ENCODE results near the gene RAD1.
A peak's percentile ranks its signal among the peaks of the same experiment; 100 is the strongest.

Gene RAD1

DNA sequence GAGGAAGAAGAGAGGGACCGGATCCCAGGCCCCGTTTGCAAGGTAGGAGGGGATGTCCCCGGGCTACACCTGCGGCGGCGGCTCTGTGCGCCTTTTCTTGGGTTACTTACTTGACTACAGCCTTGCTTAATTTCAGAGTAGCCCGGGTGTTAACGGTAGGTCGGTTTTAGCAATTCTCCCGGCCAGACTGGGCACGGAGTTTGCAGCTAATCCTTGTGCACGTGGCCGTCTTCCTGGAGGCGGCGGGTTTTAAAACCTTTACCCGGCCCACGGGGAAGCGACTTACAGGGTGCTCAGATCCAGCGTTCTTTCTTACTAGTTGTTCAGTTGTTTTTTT, 520 bp upstream of the RAD1 start:
- no peak for DNase-seq (ENCODE audit: low spot score)

GRCh38 chr5:34914671-34915138, 599 bp downstream of the RAD1 start:
- no peak for DNase-seq (ENCODE audit: low spot score)

DNA sequence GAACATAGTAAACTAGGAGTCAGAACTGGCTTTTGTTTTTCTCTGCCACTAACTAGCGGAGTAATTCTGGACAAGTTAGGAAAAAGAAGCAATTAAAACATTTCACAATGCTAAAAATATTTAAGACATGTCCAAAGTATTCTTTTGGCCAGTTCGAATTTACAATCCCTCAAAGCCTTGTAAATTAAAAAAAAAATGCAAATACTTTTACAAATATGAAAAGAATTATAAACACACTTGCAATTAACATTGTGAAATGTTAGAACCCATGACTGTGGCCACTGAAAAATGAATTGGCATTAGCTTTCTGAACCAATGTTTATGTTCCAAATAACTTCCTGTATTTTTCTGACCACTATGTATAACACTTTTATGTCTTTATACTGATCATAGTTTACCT, 2.2 kb downstream of the RAD1 start:
- DNase-seq (ENCODE audit: low spot score) = no peak

- DNase-seq (ENCODE audit: low spot score) = no peak
Observed at GRCh38 chr5:34905564-34905963, 9.7 kb downstream of the RAD1 start.

DNA sequence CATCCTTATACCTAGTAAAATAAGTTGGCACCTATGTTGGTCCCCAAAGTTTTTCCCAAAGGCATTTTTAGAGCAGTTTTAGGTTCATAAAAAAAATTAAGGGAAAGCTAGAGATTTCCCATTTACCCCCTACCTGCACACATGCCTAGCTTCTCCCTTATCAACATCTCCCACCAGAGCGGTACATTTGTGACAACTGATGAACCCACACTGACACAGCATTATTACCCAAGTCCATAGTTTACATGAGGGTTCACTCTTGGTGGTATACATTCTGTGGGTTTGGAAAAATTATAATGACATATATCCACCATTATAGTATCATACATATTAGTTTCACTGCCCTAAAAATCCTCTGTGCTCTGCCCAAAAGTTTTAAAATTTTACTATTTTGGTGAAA, 12.0 kb downstream of the RAD1 start:
- DNase-seq (ENCODE audit: low spot score) = no peak

GRCh38 chr5:34900652-34901051, 14.7 kb downstream of the RAD1 start:
- DNase-seq (ENCODE audit: low spot score) = no peak

DNA sequence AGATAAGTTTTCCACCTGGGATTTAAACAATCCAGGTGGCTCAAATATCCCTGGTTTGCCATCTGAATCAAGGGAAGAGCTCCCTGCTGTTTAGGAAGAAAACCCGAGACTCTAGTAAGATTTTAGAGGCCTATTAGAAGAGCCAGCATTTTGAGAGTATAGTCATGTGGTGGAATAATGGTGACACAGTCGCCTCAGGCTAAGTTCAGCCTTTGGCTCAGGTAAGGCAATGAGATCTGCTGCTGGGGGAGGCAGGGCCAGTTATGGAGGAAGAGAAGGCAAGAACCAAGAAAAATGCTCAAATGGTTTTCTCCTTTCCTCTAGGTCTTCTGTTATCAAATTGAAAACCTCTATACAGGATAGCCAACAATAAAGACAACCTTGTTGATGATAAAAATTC, 16.2 kb downstream of the RAD1 start:
- no peak for DNase-seq (ENCODE audit: low spot score)

DNA sequence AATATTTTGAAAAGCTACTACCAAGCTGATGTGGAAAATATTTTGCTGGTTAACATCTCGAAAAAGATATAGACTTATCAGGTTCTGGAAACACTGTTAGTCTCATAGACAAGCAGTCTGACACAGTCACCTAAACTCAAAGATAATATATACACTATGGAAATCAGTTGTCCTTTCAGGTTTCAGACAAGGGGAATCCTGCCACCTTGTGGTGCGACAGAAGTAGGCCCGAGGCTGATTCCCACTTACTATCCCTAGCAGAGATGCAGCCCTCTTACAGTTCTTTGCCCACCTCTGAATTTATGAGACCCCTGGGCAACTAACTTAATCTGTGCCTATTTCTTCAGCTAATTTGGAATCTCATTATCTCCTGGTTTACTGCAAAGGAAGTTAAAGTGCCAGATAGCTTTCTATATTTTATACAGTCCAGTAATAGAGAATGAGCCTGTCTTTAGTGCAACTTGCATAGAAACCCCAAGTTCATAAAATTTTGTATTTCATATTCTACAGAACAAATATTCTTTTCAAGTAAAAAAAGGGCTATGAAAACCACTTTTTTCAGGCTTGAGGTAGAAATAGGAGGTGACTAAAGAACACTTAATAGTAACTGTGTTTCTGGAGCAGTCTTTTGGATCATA, 16.9 kb downstream of the RAD1 start:
- DNase-seq (ENCODE audit: low spot score) = peak; percentile 67

DNA sequence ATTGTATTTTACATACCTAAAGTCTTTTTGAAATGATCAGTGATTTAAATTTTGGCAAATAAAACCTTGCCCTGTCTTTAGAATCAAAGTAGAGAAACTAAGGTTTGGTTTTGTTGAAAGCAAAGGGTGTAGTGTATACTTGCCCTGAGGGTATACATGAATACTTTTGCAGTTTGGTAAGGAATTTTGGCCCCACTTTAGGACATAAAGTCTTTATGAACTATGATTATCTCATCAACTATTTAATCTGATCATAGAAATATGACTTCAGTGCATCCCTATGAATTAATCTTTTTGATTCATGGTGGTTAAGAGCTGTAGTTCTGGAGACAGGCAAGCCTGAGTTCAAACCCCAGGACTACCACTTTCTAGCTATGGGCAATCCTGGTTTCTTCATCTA, 17.7 kb downstream of the RAD1 start:
- no peak for DNase-seq (ENCODE audit: low spot score)

DNA sequence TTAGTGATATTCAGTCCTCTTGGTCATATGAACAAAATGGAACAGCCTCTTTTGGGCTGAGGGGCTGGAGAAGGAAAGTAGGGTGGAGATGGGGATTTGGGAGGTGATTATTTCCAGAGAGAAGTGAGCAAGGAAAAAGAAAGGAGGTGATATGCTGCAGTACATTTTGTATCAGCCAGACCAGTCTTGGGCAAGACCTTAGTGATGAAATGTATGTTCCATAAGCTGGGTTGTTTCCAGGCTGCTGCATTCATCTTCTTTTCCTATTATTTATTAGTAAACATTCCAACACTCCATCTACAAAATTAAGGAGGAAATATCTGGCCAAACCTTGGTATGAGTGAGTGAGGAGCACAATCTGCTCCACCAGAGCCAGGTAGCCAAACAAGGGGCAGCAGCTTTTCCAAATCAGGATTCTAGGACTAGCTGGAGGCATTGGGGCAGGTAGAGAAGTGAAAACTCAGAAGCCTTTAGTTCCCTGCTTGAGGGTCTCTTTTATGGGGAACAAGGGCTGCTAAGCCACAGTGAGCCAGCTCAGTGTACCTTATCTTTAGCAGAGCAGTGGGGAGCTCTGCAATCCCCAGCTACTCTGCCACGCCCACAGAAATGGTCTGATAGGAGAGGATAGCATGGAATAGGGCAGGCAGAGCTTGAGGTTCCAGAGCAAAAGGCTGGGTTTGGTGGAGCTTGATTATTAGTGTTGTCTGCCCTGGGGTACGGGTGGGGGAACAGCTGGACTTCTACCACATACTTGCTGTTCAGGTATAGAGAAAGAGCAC, 19.5 kb downstream of the RAD1 start:
- DNase-seq (ENCODE audit: low spot score) = no peak

DNA sequence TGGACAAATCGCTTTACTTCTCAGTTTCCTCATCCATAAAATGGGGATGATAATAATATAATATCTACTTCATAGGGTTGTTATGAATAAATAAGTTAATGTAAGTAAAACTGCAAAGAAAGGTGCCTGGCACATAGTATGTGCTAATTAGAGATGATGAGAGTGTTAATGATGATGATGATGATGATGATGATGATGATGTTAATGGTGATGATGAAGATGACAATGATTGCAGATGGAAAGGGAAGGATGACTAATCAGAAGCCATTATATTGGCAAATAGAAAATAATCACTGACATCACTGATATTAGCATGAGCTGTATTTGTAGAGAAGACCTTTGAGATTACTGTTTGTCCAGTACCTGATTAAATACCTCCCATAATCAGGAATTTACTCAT, 20.6 kb downstream of the RAD1 start:
- no peak for DNase-seq (ENCODE audit: low spot score)

DNA sequence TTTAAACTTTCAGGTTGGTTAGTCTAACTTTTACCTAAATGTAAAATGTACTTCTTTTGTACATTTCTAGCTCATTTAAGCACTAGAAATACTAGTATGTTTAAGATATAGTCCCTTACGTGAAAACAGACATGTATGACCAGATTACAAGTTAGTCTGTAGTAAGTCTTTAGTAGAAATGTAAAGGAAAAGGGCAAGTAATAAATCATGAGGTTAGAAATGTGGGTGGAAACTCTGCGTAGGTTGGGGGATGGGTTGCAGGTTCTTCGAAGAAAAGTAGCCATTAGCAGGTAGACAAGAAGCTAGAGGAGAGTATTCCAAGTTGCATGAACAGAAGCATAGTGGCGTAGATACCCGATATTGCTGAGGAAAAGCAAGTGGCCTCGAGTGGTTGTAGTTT, 22.9 kb downstream of the RAD1 start:
- DNase-seq (ENCODE audit: low spot score) = no peak

GRCh38 chr5:34891981-34892380, 23.3 kb downstream of the RAD1 start:
- no peak for DNase-seq (ENCODE audit: low spot score)

DNA sequence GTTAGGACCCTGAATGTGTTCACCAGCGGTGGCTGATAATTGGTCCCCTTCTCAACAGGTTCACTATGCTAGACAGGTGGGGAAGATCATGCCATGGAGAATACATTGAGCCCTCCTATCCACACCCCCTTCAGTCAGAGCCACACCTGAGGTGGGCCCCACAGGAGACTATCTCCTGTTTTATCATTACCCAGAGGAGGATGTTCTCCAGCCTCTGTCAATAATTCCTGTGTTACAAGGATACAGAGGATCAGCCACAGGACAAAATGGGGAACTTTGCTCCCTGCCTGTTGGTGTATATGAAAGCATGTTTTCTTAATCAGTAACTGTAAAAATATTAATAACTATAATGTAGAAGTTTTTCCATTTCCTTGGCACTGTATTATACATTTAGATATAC, 25.9 kb downstream of the RAD1 start:
- no peak for DNase-seq (ENCODE audit: low spot score)

DNA sequence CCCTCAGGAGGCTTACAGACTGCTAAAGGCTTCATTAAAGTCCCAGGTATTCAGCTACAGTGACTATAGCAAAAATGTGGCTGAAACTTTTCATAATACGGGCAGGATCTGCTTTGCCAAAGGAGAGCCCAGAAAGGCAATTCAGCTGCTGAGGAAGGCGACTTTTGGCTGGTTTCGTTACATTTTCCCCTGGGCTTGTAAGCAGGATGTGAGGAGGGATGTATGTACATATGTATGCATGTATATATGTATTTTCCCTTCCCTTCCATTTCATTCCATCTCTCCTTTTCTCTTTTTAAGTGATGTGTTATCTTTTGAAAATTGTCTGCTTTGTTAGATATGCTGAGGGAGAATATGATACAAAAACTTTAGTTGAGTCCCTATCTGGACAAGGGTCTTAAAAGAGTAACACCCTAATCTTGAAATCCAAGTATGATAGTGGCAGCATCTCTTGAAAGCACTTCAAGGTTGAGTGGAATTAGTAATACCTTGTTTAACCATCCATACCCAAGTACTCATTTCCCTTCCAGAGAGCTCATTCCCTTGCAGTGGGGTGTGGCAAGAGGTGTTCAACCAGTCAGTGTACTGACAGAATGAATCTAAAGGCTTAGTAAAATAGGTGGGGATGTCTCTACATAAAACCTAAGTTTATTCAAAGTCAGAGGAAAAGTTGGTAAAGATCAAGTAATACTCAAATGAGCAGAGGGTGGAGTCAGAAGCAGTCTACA, 28.7 kb downstream of the RAD1 start:
- no peak for DNase-seq (ENCODE audit: low spot score)

DNA sequence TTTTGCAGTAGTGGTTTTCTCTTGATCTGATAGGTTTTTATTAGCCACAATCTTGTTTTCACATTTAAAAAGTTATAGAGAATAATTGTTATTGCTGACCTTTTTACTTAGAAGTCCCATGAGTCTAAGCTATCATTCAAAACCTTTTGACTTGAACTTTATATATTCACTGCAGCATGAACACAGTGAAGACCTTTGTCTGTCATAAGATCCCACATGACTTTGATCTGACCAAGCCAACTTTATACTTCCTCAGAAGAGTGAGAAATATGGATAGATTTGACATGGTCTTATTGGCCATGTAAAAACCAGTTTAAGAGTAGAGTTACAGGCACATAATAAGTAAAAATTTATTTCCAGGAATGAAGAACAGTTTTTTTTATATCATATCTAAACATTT, 34.1 kb downstream of the RAD1 start:
- DNase-seq (ENCODE audit: low spot score) = no peak

DNA sequence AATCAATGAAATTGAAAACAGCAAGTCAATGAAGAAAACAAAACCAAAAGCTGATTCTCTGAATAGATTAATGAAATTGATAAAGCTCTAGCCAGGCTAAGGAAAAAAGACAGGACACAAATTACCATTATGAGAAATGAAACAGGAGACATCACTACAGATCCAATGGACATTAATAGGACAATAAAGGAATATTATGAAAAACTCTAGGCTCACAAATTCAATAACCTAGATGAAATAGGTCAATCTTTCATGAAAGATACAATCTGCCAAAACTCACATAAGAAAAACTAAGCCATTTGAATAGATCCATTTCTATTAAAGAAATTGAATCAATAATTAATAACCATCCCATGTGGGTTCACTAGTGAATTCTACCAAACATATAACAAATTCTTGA, 39.0 kb downstream of the RAD1 start:
- no peak for DNase-seq (ENCODE audit: low spot score)

DNA sequence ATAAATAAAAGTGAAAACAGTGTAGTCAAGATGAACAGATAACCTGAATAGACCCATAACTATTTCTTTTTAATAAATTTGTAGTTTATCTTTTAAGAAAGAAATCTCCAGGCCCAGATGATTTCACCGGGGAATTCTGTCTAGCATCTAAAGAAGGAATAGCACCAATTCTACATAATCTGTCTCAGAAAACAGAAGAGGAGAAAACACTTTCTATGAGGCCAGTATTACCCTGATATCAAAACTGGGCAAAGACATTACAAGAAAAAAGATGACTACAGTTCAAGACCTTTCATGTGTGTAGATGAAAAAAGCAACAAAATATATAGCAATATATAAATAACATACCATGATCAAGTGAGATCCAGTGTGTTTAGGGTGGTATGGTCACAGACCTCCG, 44.9 kb downstream of the RAD1 start:
- DNase-seq (ENCODE audit: low spot score) = no peak

- no peak for DNase-seq (ENCODE audit: low spot score)
Observed at GRCh38 chr5:34869256-34869655, 46.0 kb downstream of the RAD1 start.

- DNase-seq (ENCODE audit: low spot score) = no peak
Observed at GRCh38 chr5:34868791-34869190, 46.5 kb downstream of the RAD1 start.

GRCh38 chr5:34867660-34868059, 47.6 kb downstream of the RAD1 start:
- DNase-seq (ENCODE audit: low spot score) = no peak

- no peak for DNase-seq (ENCODE audit: low spot score)
Observed at GRCh38 chr5:34866989-34867471, 48.3 kb downstream of the RAD1 start.

- no peak for DNase-seq (ENCODE audit: low spot score)
Observed at GRCh38 chr5:34865091-34865490, 50.2 kb downstream of the RAD1 start.

Measured in D341Med (cell line).